ENCODE data around the gene FTO.

Gene FTO

GRCh38 chr16:53714205-53715022 is 10.5 kb downstream of the FTO start:
- Histone ChIP-seq H3K36me3 (ENCODE audit: insufficient read depth, low read length) (no peaks in the 10 kb centered on the region), H3K4me3 (no peak overlapping the region), H3K27ac (no peak overlapping the region), H3K9ac (ENCODE audit: insufficient read length) (no peak overlapping the region), H3K9me3 (ENCODE audit: low read depth, low read length) (no peaks in the 10 kb centered on the region)
- TF ChIP-seq POLR2AphosphoS5 (IDR thresholded peaks at IDR 0.05; ENCODE audit: borderline replicate concordance, low read depth, low read length) = no peak
- TF ChIP-seq EZH2 (IDR thresholded peaks at IDR 0.05) = no peak
- TF ChIP-seq FOXP2 (optimal IDR thresholded peaks at IDR 0.05; ENCODE audit: control extremely low read depth, extremely low read length, insufficient read depth) = no peak
- no peak for DNase-seq (ENCODE audit: low read depth, low spot score)

GRCh38 chr16:53715023-53715384 is 11.0 kb downstream of the FTO start:
- DNase-seq (ENCODE audit: low read depth, low spot score) = no peak
- H3K9ac ChIP-seq (ENCODE audit: insufficient read length) = no peak overlapping the region
- H3K4me3 ChIP-seq = no peak overlapping the region
- TF ChIP-seq EZH2 (IDR thresholded peaks at IDR 0.05) (no peak), POLR2AphosphoS5 (IDR thresholded peaks at IDR 0.05; ENCODE audit: borderline replicate concordance, low read depth, low read length) (no peak), FOXP2 (optimal IDR thresholded peaks at IDR 0.05; ENCODE audit: control extremely low read depth, extremely low read length, insufficient read depth) (no peak)
- no peak overlapping the region for H3K27ac ChIP-seq
- H3K36me3 ChIP-seq (ENCODE audit: insufficient read depth, low read length) = no peaks in the 10 kb centered on the region
- H3K9me3 ChIP-seq (ENCODE audit: low read depth, low read length) = no peaks in the 10 kb centered on the region

- Histone ChIP-seq H3K27ac (no peak overlapping the region; the same call in 1 of the 2 replicates), H3K36me3 (ENCODE audit: insufficient read depth, low read length) (no peaks in the 10 kb centered on the region), H3K9me3 (ENCODE audit: low read depth, low read length) (no peaks in the 10 kb centered on the region), H3K4me3 (peak overlapping the region; percentile 38), H3K9ac (ENCODE audit: insufficient read length) (no peak overlapping the region)
- DNase-seq (ENCODE audit: low read depth, low spot score) = no peak
- TF ChIP-seq FOXP2 (optimal IDR thresholded peaks at IDR 0.05; ENCODE audit: control extremely low read depth, extremely low read length, insufficient read depth) (no peak), EZH2 (IDR thresholded peaks at IDR 0.05) (no peak), POLR2AphosphoS5 (IDR thresholded peaks at IDR 0.05; ENCODE audit: borderline replicate concordance, low read depth, low read length) (no peak)
These were observed 13.6 kb downstream of the FTO start for GRCh38 chr16:53717577-53717976.

- Histone ChIP-seq H3K9me3 (ENCODE audit: low read depth, low read length) (no peaks in the 10 kb centered on the region), H3K36me3 (ENCODE audit: insufficient read depth, low read length) (no peaks in the 10 kb centered on the region), H3K27ac (no peak overlapping the region), H3K4me3 (no peak overlapping the region), H3K9ac (ENCODE audit: insufficient read length) (no peak overlapping the region)
- TF ChIP-seq EZH2 (IDR thresholded peaks at IDR 0.05) (no peak), FOXP2 (optimal IDR thresholded peaks at IDR 0.05; ENCODE audit: control extremely low read depth, extremely low read length, insufficient read depth) (no peak), POLR2AphosphoS5 (IDR thresholded peaks at IDR 0.05; ENCODE audit: borderline replicate concordance, low read depth, low read length) (no peak)
- DNase-seq (ENCODE audit: low read depth, low spot score) = no peak
These were observed 17.1 kb downstream of the FTO start for GRCh38 chr16:53721017-53721416.

- Histone ChIP-seq H3K9ac (ENCODE audit: insufficient read length) (no peak overlapping the region), H3K4me3 (no peak overlapping the region), H3K36me3 (ENCODE audit: insufficient read depth, low read length) (no peaks in the 10 kb centered on the region), H3K27ac (no peak overlapping the region), H3K9me3 (ENCODE audit: low read depth, low read length) (no peaks in the 10 kb centered on the region)
- no peak for DNase-seq (ENCODE audit: low read depth, low spot score)
- no peak for TF ChIP-seq POLR2AphosphoS5 (IDR thresholded peaks at IDR 0.05; ENCODE audit: borderline replicate concordance, low read depth, low read length)
- TF ChIP-seq FOXP2 (optimal IDR thresholded peaks at IDR 0.05; ENCODE audit: control extremely low read depth, extremely low read length, insufficient read depth) = no peak
- no peak for TF ChIP-seq EZH2 (IDR thresholded peaks at IDR 0.05)
These were observed 22.7 kb downstream of the FTO start for GRCh38 chr16:53726625-53727024.

GRCh38 chr16:53730693-53731092 is 26.7 kb downstream of the FTO start:
- H3K36me3 ChIP-seq (ENCODE audit: insufficient read depth, low read length) = no peaks in the 10 kb centered on the region
- no peaks in the 10 kb centered on the region for H3K9me3 ChIP-seq (ENCODE audit: low read depth, low read length)
- H3K9ac ChIP-seq (ENCODE audit: insufficient read length) = no peak overlapping the region
- no peak overlapping the region for H3K4me3 ChIP-seq
- TF ChIP-seq FOXP2 (optimal IDR thresholded peaks at IDR 0.05; ENCODE audit: control extremely low read depth, extremely low read length, insufficient read depth) (no peak), EZH2 (IDR thresholded peaks at IDR 0.05) (no peak), POLR2AphosphoS5 (IDR thresholded peaks at IDR 0.05; ENCODE audit: borderline replicate concordance, low read depth, low read length) (no peak)
- H3K27ac ChIP-seq = no peak overlapping the region
- no peak for DNase-seq (ENCODE audit: low read depth, low spot score)

GRCh38 chr16:53732296-53732929 is 28.5 kb downstream of the FTO start:
- no peak for DNase-seq (ENCODE audit: low read depth, low spot score)
- TF ChIP-seq EZH2 (IDR thresholded peaks at IDR 0.05) = no peak
- no peak for TF ChIP-seq FOXP2 (optimal IDR thresholded peaks at IDR 0.05; ENCODE audit: control extremely low read depth, extremely low read length, insufficient read depth)
- no peak for TF ChIP-seq POLR2AphosphoS5 (IDR thresholded peaks at IDR 0.05; ENCODE audit: borderline replicate concordance, low read depth, low read length)
- H3K9me3 ChIP-seq (ENCODE audit: low read depth, low read length) = no peaks in the 10 kb centered on the region
- no peak overlapping the region for H3K27ac ChIP-seq
- H3K9ac ChIP-seq (ENCODE audit: insufficient read length) = no peak overlapping the region
- H3K36me3 ChIP-seq (ENCODE audit: insufficient read depth, low read length) = no peaks in the 10 kb centered on the region
- no peak overlapping the region for H3K4me3 ChIP-seq

GRCh38 chr16:53734908-53735307 is 31.0 kb downstream of the FTO start:
- DNase-seq (ENCODE audit: low read depth, low spot score) = no peak
- Histone ChIP-seq H3K36me3 (ENCODE audit: insufficient read depth, low read length) (no peaks in the 10 kb centered on the region), H3K9ac (ENCODE audit: insufficient read length) (no peak overlapping the region), H3K4me3 (no peak overlapping the region), H3K27ac (no peak overlapping the region), H3K9me3 (ENCODE audit: low read depth, low read length) (no peaks in the 10 kb centered on the region)
- no peak for TF ChIP-seq EZH2 (IDR thresholded peaks at IDR 0.05)
- no peak for TF ChIP-seq FOXP2 (optimal IDR thresholded peaks at IDR 0.05; ENCODE audit: control extremely low read depth, extremely low read length, insufficient read depth)

All from SK-N-MC (cell line).